Fibroblast of skin of abdomen (primary cell): ENCODE data around the gene RNF5. TPM values are rescaled to one million over a fixed set of nuclear protein-coding genes. Genes with fewer than 3 reads are reported as not detected.
A peak's percentile ranks its signal among the peaks of the same experiment; 100 is the strongest.
"Not testable (repeated sequence)": the region's sequence is repeated elsewhere in the genome, so short reads cannot be mapped to it uniquely, and the experiment has no call there.

Experiments
- DNase-seq: peaks from one replicate; pipeline ENCODE4 v3.0.0-alpha.2; 2013
- polyA plus RNA-seq, 2 experiments: library from polyadenylated mRNA; unstranded; fragments of 120-200 nt; gene quantifications; one replicate each; pipeline ENCODE4 v1.2.1, GENCODE V29; 2013; ENCODE audit not compliant: insufficient read length in 2 of 2

The RNF5 gene
- polyA plus RNA-seq (2013, experiment 1 of 2; ENCODE audit: insufficient read length) = 38.2 TPM
- 37.3 TPM for polyA plus RNA-seq (2013, experiment 2 of 2; ENCODE audit: insufficient read length)

- DNase-seq = peak; percentile 100
Measured at GRCh38 chr6:32177788-32178546, at the start of gene RNF5. TSS of gene RNF5 (plus strand) at chr6:32178405. CDS start at chr6:32178512, 107 bp downstream.

- no peak for DNase-seq
Measured at GRCh38 chr6:32128751-32129296, 49.4 kb upstream of the RNF5 start.

GRCh38 chr6:32129297-32130088, 48.7 kb upstream of the RNF5 start:
- DNase-seq = no peak

DNA sequence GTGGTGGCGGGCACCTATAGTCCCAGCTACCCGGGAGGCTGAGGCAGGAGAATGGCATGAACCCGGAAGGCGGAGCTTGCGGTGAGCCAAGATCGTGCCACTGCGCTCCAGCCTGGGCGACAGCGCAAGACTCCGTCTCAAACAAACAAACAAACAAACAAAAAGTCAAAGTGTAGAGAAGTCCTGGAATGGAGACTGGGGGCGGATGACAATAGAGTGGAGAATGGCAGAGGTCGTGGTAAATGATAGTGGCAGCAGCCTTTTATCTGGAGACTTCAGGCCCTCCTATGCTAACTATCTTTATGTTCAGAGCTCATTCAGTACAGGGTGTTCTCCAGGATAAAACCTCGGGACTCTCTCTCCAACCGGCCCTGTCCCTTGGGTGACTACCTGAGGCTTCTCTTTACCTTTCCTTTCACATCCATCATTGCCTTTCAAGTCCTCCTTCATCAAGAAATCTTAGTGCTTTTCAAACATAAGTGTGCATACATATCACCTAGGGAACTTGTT, 46.7 kb upstream of the RNF5 start:
- DNase-seq = no peak

- DNase-seq = no peak
Measured at GRCh38 chr6:32132110-32132509, 46.1 kb upstream of the RNF5 start.

DNA sequence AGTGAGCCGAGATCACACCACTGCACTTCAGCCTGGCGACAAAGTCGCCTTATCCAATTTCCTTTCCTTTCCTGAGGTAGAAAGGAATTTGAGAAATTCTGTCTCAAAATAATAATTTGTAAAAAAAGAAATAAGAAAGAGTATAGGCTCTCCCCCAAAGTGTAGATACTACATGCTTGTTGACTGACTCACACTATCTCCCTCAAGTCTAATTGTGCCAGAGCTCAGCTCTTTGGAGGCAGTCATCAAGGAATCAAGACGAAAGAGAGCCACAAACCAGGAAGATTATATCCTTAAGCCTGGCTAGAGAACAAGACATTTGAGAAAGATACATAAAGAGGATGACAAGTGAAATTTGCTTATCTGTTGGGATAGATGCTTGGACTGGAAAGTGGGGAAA, 44.4 kb upstream of the RNF5 start:
- peak; percentile 61 for DNase-seq

- DNase-seq = no peak
Measured at GRCh38 chr6:32137454-32137853, 40.8 kb upstream of the RNF5 start.

DNA sequence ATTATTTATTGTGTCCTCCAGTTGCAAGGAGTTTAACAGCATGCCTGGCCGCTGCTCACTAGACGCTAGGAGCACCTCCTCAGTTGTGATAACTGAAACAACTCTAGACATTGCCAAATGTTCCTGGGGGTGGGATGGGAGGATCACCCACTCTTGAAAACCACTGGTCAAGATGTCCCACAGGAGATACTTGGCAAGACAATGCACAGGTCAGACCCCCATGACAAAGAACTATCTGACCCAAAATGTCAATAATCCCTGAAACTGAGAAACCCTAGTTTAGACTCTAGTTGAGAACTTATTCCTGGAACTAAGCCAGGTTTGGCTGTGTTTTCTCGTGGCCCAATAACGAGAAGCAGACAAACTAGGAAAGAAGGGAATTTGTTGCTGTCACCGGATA, 38.6 kb upstream of the RNF5 start:
- DNase-seq = no peak

- no peak for DNase-seq
Measured at GRCh38 chr6:32140420-32141046, 37.7 kb upstream of the RNF5 start.

GRCh38 chr6:32144238-32144637, 34.0 kb upstream of the RNF5 start:
- not testable (repeated sequence) for DNase-seq

- DNase-seq = no peak
Measured at GRCh38 chr6:32146287-32146686, 31.9 kb upstream of the RNF5 start.

- no peak for DNase-seq
Measured at GRCh38 chr6:32146687-32147086, 31.5 kb upstream of the RNF5 start.

DNA sequence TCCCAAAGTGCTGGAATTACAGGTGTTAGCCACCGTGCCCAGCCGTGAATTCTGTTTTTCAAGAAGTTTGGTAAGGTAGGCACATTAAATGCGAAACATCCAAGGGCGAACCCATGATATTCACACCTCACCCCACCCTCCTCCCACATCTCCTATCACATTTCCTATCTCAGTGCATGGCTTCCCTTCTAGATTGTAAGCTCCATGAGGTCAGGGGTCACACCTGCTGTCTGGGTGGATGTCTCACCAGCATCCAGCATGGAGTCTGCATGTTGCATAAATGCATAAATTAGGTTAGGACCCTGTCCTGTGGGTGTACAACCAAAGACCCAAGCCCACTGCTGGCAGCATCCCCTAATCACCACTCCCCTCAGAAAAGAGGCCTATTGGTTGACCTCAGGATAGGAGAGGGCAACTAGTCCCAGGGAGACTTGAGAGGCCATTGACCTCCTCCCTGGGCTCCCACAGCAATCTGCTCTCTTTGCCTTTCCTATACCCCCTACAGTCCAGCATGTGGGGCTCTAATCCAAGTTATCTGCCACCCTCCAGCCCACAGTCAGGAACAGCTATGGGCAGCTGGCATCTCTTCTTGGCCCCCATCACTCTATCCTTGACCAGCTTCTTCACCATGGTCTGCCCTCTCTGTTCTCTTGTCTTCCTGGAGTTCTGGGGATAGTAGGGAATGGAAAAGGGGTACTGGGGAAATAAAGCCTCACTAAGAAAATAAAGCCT, 30.6 kb upstream of the RNF5 start:
- DNase-seq = no peak

- DNase-seq = peak; percentile 23
Measured at GRCh38 chr6:32148289-32149091, 29.7 kb upstream of the RNF5 start.

- no peak for DNase-seq
Measured at GRCh38 chr6:32149092-32149755, 29.0 kb upstream of the RNF5 start.

DNA sequence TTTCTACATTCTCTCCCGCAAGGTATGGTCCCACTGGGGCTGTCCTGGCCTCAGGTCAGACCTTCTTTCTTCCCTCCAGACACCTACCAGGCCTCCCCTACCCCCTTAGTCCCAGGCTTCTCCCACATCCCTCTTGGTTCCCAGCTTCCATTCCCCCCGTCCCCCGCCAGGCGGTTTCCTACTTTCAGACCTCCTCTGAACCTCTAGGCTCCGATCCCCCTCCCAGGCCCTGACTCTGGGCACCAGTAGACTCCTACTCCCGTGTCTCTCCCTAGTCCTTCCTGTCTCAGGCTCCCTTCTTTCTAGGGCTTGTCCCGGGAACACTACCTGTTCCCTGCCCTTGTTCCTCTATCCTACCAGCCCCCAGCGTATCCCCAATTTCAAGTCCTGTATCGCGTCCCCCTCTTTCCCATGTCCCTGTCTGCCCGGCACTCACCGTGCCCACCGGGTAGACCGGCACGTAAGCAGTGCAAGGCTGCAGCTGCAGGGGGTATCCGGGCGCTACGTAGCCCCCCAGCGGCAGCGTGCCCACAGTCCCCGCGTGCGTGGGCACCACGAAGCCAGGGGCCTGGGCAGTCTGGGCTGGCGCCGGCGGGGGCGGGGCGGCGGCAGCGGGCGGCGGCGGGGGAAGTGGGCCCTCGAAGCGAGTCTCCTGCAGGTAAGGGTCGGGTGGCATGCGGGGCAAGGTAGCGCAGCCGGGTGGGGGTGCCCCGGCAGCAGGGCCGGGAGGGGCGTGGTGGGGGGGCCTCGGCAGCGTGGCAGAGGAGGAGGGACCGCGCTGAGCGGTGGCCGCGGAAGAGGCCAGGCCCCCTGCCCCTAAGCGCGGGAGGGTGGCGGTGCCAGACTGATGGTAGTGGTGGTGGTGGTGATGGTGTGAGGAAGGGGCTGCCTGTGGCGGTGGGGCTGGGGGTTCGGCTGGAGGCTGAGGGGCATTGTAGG, 28.0 kb upstream of the RNF5 start:
- DNase-seq = no peak

GRCh38 chr6:32151181-32151862, 26.9 kb upstream of the RNF5 start:
- no peak for DNase-seq

DNA sequence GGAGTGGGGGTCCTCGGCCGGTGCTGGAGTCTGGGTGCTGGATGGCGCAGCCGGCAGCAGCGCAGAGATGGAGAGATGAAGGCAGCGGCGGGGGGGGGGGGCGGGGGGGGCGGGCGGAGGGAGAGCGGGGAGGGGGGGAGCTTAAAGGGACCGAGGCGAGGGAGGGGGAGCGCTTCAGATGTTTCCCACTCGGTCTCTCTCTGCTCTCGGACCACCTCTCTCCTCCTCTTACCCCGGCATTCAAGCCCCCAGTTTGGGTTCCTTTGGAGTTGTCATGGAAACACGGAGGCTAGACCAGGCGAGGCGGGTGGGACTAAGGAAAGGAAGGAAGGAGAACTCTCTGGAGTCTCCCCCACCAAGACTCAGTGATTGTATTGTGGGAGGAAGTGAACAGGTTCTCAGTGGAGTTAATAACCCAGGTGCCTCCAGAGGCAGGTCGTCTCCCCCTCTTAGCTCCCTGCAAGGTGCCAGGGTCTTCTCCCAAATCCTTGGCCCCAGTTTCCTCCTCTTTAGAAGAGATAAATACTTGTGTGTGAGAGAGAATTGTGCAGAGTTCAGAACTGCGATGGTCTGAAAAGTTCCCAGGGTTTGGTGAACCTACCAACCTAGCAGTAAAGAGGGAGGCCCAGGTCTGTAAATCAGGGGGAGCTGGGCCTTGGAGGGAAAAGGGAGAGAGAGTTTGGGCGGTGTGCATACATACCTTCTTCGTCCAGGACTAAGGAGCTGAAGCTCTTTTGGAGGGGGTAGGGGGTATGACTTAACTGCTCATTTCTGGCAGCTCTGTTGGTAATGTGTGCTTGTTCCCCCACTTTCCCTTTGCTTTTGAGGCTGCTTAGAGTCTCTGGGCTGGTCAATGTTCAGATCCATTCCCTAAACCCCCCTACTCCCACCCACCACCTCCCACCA, 26.1 kb upstream of the RNF5 start, which contains the start of gene PRRT1:
PRRT1 (minus strand) TSS at position 77 of the 906 bp plus-strand sequence. CDS start 112 bp downstream, outside the sequence.
- DNase-seq = peak; percentile 17
